COR-L47 (cell line): ENCODE data around the gene APBB2.

ENCODE experiments used
- DNase-seq: peaks from one replicate; lab custom pipeline; 2025; lab: John Stamatoyannopoulos, UW

The APBB2 gene

GRCh38 chr4:41102414-41103092 is 111.8 kb downstream of the APBB2 start:
- no peak for DNase-seq

- DNase-seq, result no peak
Observed at GRCh38 chr4:41098093-41099048, 116.0 kb downstream of the APBB2 start.

GRCh38 chr4:41095973-41096372 is 118.4 kb downstream of the APBB2 start:
- DNase-seq, result no peak

GRCh38 chr4:41095192-41095872 is 119.0 kb downstream of the APBB2 start:
- DNase-seq, result no peak

- DNase-seq, result no peak
Observed at GRCh38 chr4:41092128-41092527, 122.2 kb downstream of the APBB2 start.

GRCh38 chr4:41081847-41082246 is 132.5 kb downstream of the APBB2 start:
- no peak for DNase-seq

GRCh38 chr4:41080976-41081375 is 133.4 kb downstream of the APBB2 start:
- no peak for DNase-seq

- DNase-seq, result no peak
Observed at GRCh38 chr4:41079881-41080560, 134.3 kb downstream of the APBB2 start.

- no peak for DNase-seq
Observed at GRCh38 chr4:41077628-41078027, 136.7 kb downstream of the APBB2 start.

- no peak for DNase-seq
Observed at GRCh38 chr4:41076481-41076880, 137.9 kb downstream of the APBB2 start.

GRCh38 chr4:41074215-41074614 is 140.1 kb downstream of the APBB2 start:
- DNase-seq, result no peak

- no peak for DNase-seq
Observed at GRCh38 chr4:41072021-41072777, 142.1 kb downstream of the APBB2 start.

GRCh38 chr4:41070516-41071281 is 143.6 kb downstream of the APBB2 start:
- no peak for DNase-seq

- peak; percentile 63 for DNase-seq
Observed at GRCh38 chr4:41069838-41070237, 144.5 kb downstream of the APBB2 start.

GRCh38 chr4:41069257-41069656 is 145.1 kb downstream of the APBB2 start:
- DNase-seq, result no peak

- DNase-seq, result no peak
Observed at GRCh38 chr4:41067369-41067768, 147.0 kb downstream of the APBB2 start.

GRCh38 chr4:41066049-41066448 is 148.3 kb downstream of the APBB2 start:
- DNase-seq, result no peak

- DNase-seq, result no peak
Observed at GRCh38 chr4:41065434-41066006, 148.8 kb downstream of the APBB2 start.

GRCh38 chr4:41064953-41065352 is 149.4 kb downstream of the APBB2 start:
- DNase-seq, result no peak
